H9 (cell line): ENCODE results near the gene HMGCS2. TPM values are rescaled to one million over a fixed set of nuclear protein-coding genes. Genes with fewer than 3 reads are reported as not detected.

Experiments
- DNase-seq: peaks from one replicate; pipeline ENCODE4 v3.0.0-alpha.2; 2017
- H2AFZ ChIP-seq: one replicate; pipeline ENCODE4 v1.6.1; 2013; ENCODE audit warnings: mild to moderate bottlenecking, low read length, control low read depth, moderate library complexity
- H2AK5ac ChIP-seq: 2 replicates; pipeline ENCODE4 v1.6.1; 2013; ENCODE audit warnings: low read length, control low read depth, mixed read lengths; ENCODE audit not compliant: insufficient read length
- H2BK120ac ChIP-seq: one replicate; pipeline ENCODE4 v1.6.1; 2013; ENCODE audit warnings: low read depth, mild to moderate bottlenecking, low read length, control low read depth, inconsistent platforms; ENCODE audit not compliant: poor library complexity, severe bottlenecking
- H2BK12ac ChIP-seq: 2 replicates; pipeline ENCODE4 v1.6.1; 2013; ENCODE audit warnings: low read length, control low read depth, mixed read lengths, low read depth; ENCODE audit not compliant: insufficient read length
- H2BK15ac ChIP-seq: 2 replicates; pipeline ENCODE4 v1.6.1; 2013; ENCODE audit warnings: low read depth, low read length, control low read depth
- H2BK20ac ChIP-seq: one replicate; pipeline ENCODE4 v1.6.1; 2013; ENCODE audit warnings: low read depth, mild to moderate bottlenecking, low read length, control low read depth, inconsistent platforms; ENCODE audit not compliant: poor library complexity, severe bottlenecking
- H2BK5ac ChIP-seq: 2 replicates; pipeline ENCODE4 v1.6.1; 2013; ENCODE audit warnings: low read length, control low read depth, mixed read lengths; ENCODE audit not compliant: insufficient read length
- H3K14ac ChIP-seq: 2 replicates; pipeline ENCODE4 v1.6.1; 2013; ENCODE audit warnings: low read length, control low read depth; ENCODE audit not compliant: insufficient read depth
- H3K18ac ChIP-seq: 2 replicates; pipeline ENCODE4 v1.6.1; 2013; ENCODE audit warnings: low read depth, mild to moderate bottlenecking, mixed read lengths, low read length, control low read depth; ENCODE audit not compliant: insufficient read length
- H3K23ac ChIP-seq: 2 replicates; pipeline ENCODE4 v1.6.1; 2013; ENCODE audit warnings: low read length, control low read depth, mixed read lengths, low read depth; ENCODE audit not compliant: insufficient read length
- H3K23me2 ChIP-seq: 2 replicates; pipeline ENCODE4 v1.6.1; 2013; ENCODE audit warnings: low read depth, mild to moderate bottlenecking, mixed read lengths, low read length, control low read depth; ENCODE audit not compliant: insufficient read length, poor library complexity, severe bottlenecking
- H3K27ac ChIP-seq: 2 replicates; pipeline ENCODE4 v1.5.1; 2013; ENCODE audit warnings: low read length, control low read depth, mixed read lengths, low read depth; ENCODE audit not compliant: insufficient read length
- H3K27me3 ChIP-seq: 2 replicates; pipeline ENCODE4 v1.6.1; 2013; ENCODE audit warnings: low read length, control low read depth, inconsistent platforms; ENCODE audit not compliant: insufficient read depth
- H3K4ac ChIP-seq: 2 replicates; pipeline ENCODE4 v1.6.1; 2013; ENCODE audit warnings: low read depth, mild to moderate bottlenecking, control low read depth, inconsistent platforms, low read length, moderate library complexity
- H3K4me1 ChIP-seq: 2 replicates; pipeline ENCODE4 v1.6.1; 2013; ENCODE audit warnings: low read length, control low read depth, inconsistent platforms; ENCODE audit not compliant: insufficient read depth
- H3K4me2 ChIP-seq: 2 replicates; pipeline ENCODE4 v1.6.1; 2013; ENCODE audit warnings: low read length, control low read depth, mixed read lengths; ENCODE audit not compliant: insufficient read length, insufficient read depth
- H3K56ac ChIP-seq: 2 replicates; pipeline ENCODE4 v1.6.1; 2013; ENCODE audit warnings: low read depth, mild to moderate bottlenecking, mixed read lengths, low read length, control low read depth; ENCODE audit not compliant: insufficient read length
- H3K79me1 ChIP-seq: 2 replicates; pipeline ENCODE4 v1.6.1; 2013; ENCODE audit warnings: low read depth, mild to moderate bottlenecking, moderate library complexity, low read length, control low read depth, inconsistent platforms; ENCODE audit not compliant: insufficient read depth, poor library complexity, severe bottlenecking
- H3K79me2 ChIP-seq: 2 replicates; pipeline ENCODE4 v1.6.1; 2013; ENCODE audit warnings: low read length, control low read depth, inconsistent platforms; ENCODE audit not compliant: insufficient read depth
- H3K9ac ChIP-seq: 2 replicates; pipeline ENCODE4 v1.6.1; 2013; ENCODE audit warnings: low read length, control low read depth, mixed read lengths; ENCODE audit not compliant: insufficient read length; ENCODE audit errors: extremely low read depth
- H3K9me3 ChIP-seq: one replicate; pipeline ENCODE4 v1.6.1; 2013; ENCODE audit warnings: low read depth, low read length, inconsistent platforms; ENCODE audit not compliant: control insufficient read depth
- H3T11ph ChIP-seq: one replicate; pipeline ENCODE4 v1.6.1; 2013; ENCODE audit warnings: mild to moderate bottlenecking, low read length, control low read depth, inconsistent platforms
- H4K20me1 ChIP-seq: one replicate; pipeline ENCODE4 v1.6.1; 2013; ENCODE audit not compliant: control insufficient read depth, insufficient read length, insufficient read depth
- H4K5ac ChIP-seq: 2 replicates; pipeline ENCODE4 v1.6.1; 2013; ENCODE audit warnings: low read depth, mild to moderate bottlenecking, mixed read lengths, low read length, control low read depth; ENCODE audit not compliant: insufficient read length
- H4K8ac ChIP-seq: replicated peaks from 2 replicates; pipeline ENCODE4 v1.6.1; 2013; ENCODE audit warnings: low read length, control low read depth, mixed read lengths, low read depth; ENCODE audit not compliant: insufficient read length
- H4K91ac ChIP-seq: 2 replicates; pipeline ENCODE4 v1.6.1; 2013; ENCODE audit warnings: low read depth, mild to moderate bottlenecking, moderate library complexity, mixed read lengths, low read length, control low read depth; ENCODE audit not compliant: insufficient read length
- H3K27ac Mint-ChIP-seq, 3 experiments: 2 replicates in 2 of 3; 3 replicates in 1 of 3; pipeline ENCODE4 v1.8.0; 2020 to 2021; ENCODE audit warnings: mixed read lengths in 3 of 3, mild to moderate bottlenecking in 1 of 3, moderate library complexity in 1 of 3
- H3K27me3 Mint-ChIP-seq: 2 replicates; pipeline ENCODE4 v1.8.0; 2021; ENCODE audit warnings: low read depth, mild to moderate bottlenecking, moderate library complexity, mixed read lengths
- H3K36me3 Mint-ChIP-seq, 3 experiments: 2 replicates in 2 of 3; 3 replicates in 1 of 3; pipeline ENCODE4 v1.8.0; 2020 to 2021; ENCODE audit warnings: low read depth in 3 of 3, mixed read lengths in 3 of 3; ENCODE audit not compliant: insufficient read depth in 1 of 3
- H3K4me1 Mint-ChIP-seq, 2 experiments: 2 replicates each; pipeline ENCODE4 v1.8.0; 2020; ENCODE audit warnings: mixed read lengths in 2 of 2
- H3K4me3 Mint-ChIP-seq, 2 experiments: 2 replicates in 1 of 2; 3 replicates in 1 of 2; pipeline ENCODE4 v1.8.0; 2020 to 2021; ENCODE audit warnings: mild to moderate bottlenecking in 2 of 2, mixed read lengths in 2 of 2, moderate library complexity in 1 of 2
- H3K9me3 Mint-ChIP-seq, 2 experiments: 2 replicates in 1 of 2; 3 replicates in 1 of 2; pipeline ENCODE4 v1.8.0; 2020; ENCODE audit warnings: mild to moderate bottlenecking in 2 of 2, mixed read lengths in 2 of 2, moderate library complexity in 1 of 2
- CTCF ChIP-seq: fragments of 200-600 bp; sonication (generic); conservative IDR thresholded peaks from 3 replicates; pipeline ENCODE4 v1.8.0; 2021; ENCODE audit warnings: antibody characterized with exemption, mild to moderate bottlenecking
- WGBS: extraction: QIAGEN DNeasy Blood & Tissue Kit; methylation state at CpG from one replicate; pipeline ENCODE4 v1.1.7; 2013; ENCODE audit warnings: missing lambda C conversion rate, low lambda C conversion rate, mixed read lengths; ENCODE audit not compliant: insufficient read length; ENCODE audit errors: extremely low coverage; 5-methylcytosine and 5-hydroxymethylcytosine counted together
- total RNA-seq: library from RNA; stranded (reverse); gene quantifications from 2 replicates; pipeline ENCODE4 v1.2.1, GENCODE V29; 2021

HMGCS2 gene
- total RNA-seq, 1 experiment from 2014 or later = not detected

- no peaks in the 10 kb centered on the region for H3K9me3 ChIP-seq
- no peaks in the 10 kb centered on the region for H3K9me3 Mint-ChIP-seq
- H3K36me3 Mint-ChIP-seq = no peaks in the 10 kb centered on the region
- peaks cover 7% of the 10 kb centered on the region for H3K27me3 Mint-ChIP-seq
- DNase-seq = no peak
- no peak overlapping the region for H3K4ac ChIP-seq
- no peaks in the 10 kb centered on the region for H3K79me1 ChIP-seq
- no peak overlapping the region for H3K4me3 Mint-ChIP-seq
- no peak overlapping the region for H2BK15ac ChIP-seq
- H3K4me2 ChIP-seq = no peak overlapping the region
- peaks cover 5% of the 10 kb centered on the region; the same call in 1 of the 2 replicates for H3K4me1 ChIP-seq
- H4K91ac ChIP-seq = no peak overlapping the region
- no peak overlapping the region for H3K23ac ChIP-seq
- no peaks in the 10 kb centered on the region for H3K27me3 ChIP-seq
- H4K20me1 ChIP-seq = no peaks in the 10 kb centered on the region
- no peak overlapping the region for H2BK120ac ChIP-seq
- H3K27ac Mint-ChIP-seq = no peak overlapping the region
- no peak overlapping the region for H2BK5ac ChIP-seq
- H3K18ac ChIP-seq = no peak overlapping the region
- no peak overlapping the region for H4K8ac ChIP-seq
- H3K27ac ChIP-seq = no peak overlapping the region
- H2BK20ac ChIP-seq = no peak overlapping the region
- no peak overlapping the region for H3T11ph ChIP-seq
- peaks cover 13 to 16% of the 10 kb centered on the region in 2 experiments for H3K4me1 Mint-ChIP-seq
- no peak overlapping the region for H2AFZ ChIP-seq
- H3K23me2 ChIP-seq = no peaks in the 10 kb centered on the region
- H2BK12ac ChIP-seq = no peak overlapping the region
- H3K56ac ChIP-seq = no peak overlapping the region
- no peaks in the 10 kb centered on the region for H3K79me2 ChIP-seq
- TF ChIP-seq CTCF = no peak
- no CpG with 5 or more reads among the region's 3 CpGs for WGBS
- no peak overlapping the region for H3K9ac ChIP-seq
- no peak overlapping the region for H2AK5ac ChIP-seq
- no peak overlapping the region for H3K14ac ChIP-seq
- no peak overlapping the region for H4K5ac ChIP-seq
These were observed 3.1 kb upstream of the HMGCS2 start for GRCh38 chr1:119771770-119772169.
